NCI-H2107 treated with DMSO at 0.1 percent for 48 hours (cell line): ENCODE data around the gene PPP4R3A.
"Not testable (repeated sequence)": the region's sequence is repeated elsewhere in the genome, so short reads cannot be mapped to it uniquely, and the experiment has no call there.

Experiments used
- DNase-seq: peaks from one replicate; lab custom pipeline; 2025; ENCODE audit not compliant: unreplicated experiment; lab: John Stamatoyannopoulos, UW

Gene PPP4R3A

GRCh38 chr14:91506226-91506625 is 3.9 kb downstream of the PPP4R3A start:
- DNase-seq: no peak

GRCh38 chr14:91503000-91503504 is 7.1 kb downstream of the PPP4R3A start:
- DNase-seq: no peak

DNA sequence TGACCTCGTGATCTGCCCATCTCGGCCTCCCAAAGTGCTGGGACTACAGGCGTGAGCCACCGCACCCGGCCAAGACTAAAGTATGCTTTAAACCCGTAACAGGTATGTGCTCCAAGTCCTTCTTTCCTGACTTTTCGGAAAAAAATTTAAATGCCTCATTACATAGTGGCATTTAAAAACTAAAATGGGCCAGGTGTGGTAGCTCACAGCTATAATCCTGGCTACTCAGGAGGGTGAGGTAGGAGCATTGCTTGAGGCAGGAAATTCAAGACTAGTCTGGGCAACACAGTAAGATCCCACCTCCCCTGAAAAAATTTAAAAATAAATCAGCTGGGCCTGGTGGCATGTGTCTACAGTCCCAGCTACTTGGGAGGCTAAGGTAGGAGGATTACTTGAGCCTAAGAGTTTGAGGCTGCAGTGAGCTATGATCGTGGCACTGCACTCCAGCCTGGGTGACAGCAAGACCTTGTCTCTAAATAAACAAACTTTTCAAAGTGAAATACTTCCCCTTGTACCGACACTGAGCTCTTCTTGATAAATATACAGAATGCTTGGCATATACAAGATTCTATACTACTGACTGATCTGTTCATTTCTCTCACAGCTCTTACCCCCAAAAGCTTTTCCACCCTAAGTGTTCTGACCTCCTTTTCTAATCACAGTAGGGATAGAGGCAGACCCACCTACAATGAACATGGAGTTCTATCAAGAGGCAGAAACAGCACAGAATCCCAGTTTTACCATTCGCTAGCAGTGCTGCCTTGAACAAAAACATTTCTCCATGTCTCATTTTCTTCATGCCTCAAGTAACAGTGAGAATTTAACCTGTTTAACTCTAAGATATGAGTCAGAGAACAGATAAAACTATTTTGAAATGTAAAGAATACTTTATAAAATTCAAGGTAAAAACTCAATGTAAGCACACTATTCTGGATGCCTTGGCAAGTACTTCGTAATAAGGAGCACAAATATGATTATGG is 7.9 kb downstream of the PPP4R3A start:
- no peak for DNase-seq

GRCh38 chr14:91501348-91501747 is 8.8 kb downstream of the PPP4R3A start:
- DNase-seq: no peak

DNA sequence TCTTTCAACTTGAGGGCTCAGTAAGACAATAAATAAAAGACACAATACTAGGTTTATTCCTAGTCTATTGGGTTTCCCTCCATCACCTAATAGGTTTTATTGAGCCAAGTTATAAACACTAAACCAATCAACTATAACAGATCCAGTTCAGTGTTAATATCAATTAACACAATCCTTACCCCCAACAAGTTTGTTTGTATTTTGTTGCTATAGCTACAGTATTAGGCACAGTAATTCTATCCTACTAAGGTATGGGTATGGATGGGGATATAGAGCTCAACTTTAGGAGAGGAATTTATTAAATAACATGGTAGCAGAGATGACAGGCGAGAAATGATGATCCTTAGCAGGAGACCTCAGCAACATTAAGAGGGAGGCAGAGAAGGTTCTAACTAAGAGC is 13.3 kb downstream of the PPP4R3A start:
- no peak for DNase-seq

DNA sequence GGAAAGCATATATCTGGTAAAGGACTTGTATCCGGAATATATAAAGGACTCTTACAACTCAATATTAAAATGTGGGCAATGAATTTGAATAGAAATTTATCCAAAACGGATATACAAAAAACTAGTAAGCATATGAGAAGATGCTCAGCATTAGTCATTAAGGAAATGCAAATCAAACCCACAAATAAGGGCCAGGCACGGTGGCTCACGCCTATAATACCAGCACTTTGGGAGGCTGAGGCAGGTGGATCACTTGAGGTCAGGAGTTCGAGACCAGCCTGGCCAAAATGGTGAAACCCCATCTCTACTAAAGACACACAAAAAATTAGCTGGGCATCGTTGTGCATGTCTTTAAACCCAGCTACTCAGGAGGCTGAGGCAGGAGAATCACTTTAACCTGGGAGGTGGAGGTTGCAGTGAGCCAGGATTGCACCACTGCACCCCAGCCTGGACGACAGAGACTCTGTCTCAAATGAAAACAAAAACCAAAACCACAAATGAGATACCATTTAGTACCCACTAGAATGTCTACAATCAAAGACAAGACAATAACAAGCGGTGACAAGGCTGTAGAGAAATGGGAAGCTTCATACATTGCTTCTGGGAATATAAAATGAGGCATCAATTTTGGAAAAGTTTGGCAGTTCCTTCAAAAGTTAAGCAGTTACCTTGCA is 15.6 kb downstream of the PPP4R3A start:
- DNase-seq: not testable (repeated sequence)

DNA sequence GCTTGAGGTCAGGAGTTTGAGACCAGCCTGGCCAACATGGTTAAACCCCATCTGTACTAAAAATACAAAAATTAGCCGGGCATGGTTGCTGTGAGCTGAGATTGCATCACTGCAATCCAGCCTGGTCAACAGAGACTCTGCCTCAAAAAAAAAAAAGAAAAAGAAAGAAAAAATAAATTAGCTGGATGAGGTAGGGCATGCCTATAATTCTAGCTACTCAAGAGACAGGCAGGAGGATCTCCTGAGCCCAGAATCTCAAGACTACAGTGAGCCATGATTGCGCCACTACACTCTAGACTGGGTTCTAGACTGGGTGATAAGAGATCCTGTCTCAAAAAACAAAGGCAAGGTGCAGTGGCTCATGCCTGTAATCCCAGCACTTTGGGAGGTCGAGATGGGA is 16.9 kb downstream of the PPP4R3A start:
- DNase-seq: no peak

DNA sequence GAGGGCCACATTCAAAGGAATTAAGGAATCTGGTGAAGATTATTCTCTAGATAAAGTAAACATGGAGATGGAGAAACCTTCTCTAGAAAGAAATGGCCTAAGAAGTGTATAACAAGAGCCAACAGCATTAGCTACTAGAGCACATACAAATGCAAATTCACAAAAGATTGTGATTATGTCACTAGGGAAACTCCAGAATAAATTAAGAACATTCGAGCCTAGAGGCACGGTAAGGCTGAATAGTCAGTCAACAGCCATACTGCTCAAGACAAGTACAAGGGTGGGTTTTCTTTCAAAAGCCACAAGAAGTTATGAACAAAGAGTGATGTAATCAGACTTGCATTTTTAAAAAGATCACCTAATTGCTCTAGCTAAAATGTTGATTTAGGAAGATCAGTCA is 25.4 kb downstream of the PPP4R3A start:
- DNase-seq: no peak

DNA sequence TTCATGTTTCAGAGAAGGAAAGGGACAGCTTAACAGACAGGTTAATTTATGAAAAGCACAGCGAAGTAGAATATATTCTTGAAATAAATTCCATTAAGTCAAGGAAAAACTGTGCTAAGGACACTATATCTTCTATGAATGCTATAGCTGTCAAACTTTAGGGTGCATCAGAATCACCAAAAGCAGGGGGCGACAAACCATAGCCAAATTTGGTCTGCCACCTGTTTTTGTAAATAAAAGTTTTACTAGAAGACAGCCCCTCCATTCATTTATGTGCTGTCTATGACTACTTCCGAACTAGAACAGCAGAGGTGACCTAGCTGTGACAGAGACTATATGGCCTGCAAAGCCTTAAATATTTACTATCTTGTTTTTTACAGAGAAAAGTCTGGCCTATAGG is 25.9 kb downstream of the PPP4R3A start:
- no peak for DNase-seq

GRCh38 chr14:91482263-91483013 is 27.7 kb downstream of the PPP4R3A start:
- DNase-seq: no peak

- DNase-seq: no peak
These were observed 32.7 kb downstream of the PPP4R3A start for GRCh38 chr14:91477388-91477787.

DNA sequence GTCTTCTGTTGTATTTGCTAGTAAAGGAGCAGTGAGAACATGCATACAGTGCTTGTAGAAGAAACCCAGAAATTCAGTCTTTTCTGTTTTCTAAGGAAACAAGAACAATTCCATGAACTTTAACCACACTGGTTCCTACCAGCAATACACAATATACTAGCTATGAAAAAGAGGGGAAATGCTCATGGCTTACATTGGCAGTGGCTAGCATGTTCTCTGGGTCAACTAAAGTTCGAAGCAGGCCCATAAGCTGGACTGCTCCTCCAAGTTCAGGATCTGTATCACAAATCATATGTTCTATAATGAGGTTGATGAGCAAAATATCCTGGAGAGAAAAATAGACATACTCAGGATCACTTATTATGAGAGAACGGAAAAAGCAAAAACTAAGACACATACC is 37.1 kb downstream of the PPP4R3A start:
- DNase-seq: no peak

GRCh38 chr14:91470216-91470615 is 39.9 kb downstream of the PPP4R3A start:
- DNase-seq: no peak

DNA sequence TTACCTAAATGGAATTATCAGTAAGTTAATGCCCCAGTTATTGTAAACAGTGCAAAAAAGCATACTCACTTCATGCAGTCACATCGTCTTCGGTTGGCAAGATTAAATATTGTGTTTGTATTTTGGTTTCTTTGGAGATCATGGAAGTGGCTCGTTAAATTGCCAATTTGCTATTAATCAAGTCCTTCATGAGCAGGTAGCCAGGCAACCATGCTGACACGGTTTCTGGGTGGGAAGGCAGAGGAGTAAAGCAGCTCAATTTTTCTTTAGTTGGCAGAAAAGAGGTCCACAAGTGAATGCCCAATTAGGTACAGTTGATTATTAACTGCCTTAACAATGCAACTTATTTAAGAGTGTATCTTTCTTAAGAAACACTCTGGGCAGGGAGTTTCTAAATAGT is 43.9 kb downstream of the PPP4R3A start:
- no peak for DNase-seq

- no peak for DNase-seq
These were observed 45.4 kb downstream of the PPP4R3A start for GRCh38 chr14:91464615-91465205.

GRCh38 chr14:91458612-91459011 is 51.5 kb downstream of the PPP4R3A start:
- no peak for DNase-seq

DNA sequence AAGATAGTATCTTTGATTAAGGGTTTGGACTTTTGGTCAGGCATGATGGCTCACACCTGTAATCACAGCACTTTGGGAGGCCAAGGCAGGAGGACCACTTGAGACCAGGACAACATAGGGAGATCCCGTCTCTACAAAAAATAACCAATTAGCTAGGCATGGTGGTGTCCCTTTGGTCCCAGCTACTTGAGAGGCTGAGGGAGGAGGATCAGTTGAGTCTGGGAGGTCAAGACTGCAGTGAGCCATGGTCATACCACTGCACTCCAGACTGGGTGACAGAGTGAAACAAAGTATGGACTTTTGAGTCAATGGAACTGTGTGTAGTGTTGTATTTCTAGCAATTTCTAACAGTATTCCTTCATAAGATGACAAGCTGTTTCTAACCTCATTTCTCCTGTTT is 53.8 kb downstream of the PPP4R3A start:
- no peak for DNase-seq

GRCh38 chr14:91454580-91454979 is 55.5 kb downstream of the PPP4R3A start:
- no peak for DNase-seq

GRCh38 chr14:91454155-91454554 is 56.0 kb downstream of the PPP4R3A start:
- DNase-seq: no peak

DNA sequence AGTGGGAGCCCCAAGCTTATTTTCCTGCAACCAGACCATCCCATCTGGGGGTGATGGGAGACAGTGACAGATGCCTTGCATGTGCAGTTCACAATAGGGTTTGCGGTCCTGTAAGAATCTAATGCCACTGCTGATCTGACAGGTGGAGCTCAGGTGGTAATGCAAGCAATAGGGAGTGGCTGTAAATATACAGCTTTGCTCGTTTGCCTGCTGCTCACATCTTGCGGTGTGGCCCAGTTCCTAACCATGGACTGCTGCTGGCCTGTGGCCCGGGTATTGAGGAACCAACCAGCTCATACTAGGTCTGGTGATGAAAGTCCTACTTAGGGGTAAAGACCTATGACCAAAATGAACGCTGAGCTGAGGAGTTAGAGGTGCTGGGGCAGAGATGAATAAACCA is 56.4 kb downstream of the PPP4R3A start:
- no peak for DNase-seq
